ENCODE measurements around the gene SLC4A8.

DNA sequence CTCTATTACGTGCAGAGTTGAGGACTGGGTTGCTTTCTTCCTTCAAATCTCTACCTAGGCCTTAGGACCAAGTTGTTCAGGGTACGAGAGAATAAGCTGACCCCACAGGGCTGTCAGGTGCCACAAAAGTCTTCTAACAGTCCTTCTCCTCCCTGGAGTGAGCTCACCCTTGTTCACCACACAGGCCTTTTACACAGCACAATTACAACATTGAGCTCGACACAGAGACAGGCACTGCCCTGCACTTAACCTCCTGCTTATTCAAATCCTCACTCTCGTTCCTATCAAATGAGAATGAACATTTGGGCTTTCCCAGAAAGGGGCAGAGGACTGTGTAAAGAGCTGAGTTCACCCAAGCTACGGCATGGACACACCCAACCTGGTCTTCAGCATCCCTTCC lies 35.8 kb upstream of the SLC4A8 start:
- TF ChIP-seq, protein P1, sequence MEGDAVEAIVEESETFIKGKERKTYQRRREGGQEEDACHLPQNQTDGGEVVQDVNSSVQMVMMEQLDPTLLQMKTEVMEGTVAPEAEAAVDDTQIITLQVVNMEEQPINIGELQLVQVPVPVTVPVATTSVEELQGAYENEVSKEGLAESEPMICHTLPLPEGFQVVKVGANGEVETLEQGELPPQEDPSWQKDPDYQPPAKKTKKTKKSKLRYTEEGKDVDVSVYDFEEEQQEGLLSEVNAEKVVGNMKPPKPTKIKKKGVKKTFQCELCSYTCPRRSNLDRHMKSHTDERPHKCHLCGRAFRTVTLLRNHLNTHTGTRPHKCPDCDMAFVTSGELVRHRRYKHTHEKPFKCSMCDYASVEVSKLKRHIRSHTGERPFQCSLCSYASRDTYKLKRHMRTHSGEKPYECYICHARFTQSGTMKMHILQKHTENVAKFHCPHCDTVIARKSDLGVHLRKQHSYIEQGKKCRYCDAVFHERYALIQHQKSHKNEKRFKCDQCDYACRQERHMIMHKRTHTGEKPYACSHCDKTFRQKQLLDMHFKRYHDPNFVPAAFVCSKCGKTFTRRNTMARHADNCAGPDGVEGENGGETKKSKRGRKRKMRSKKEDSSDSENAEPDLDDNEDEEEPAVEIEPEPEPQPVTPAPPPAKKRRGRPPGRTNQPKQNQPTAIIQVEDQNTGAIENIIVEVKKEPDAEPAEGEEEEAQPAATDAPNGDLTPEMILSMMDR (IDR thresholded peaks at IDR 0.05; ENCODE audit: extremely low read depth in 1 of 2, insufficient read depth in 1 of 2, low read depth in 1 of 2, low read length in 2 of 2), result no peak
- TF ChIP-seq, protein P2, sequence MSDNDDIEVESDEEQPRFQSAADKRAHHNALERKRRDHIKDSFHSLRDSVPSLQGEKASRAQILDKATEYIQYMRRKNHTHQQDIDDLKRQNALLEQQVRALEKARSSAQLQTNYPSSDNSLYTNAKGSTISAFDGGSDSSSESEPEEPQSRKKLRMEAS (IDR thresholded peaks at IDR 0.05; ENCODE audit: insufficient read depth, insufficient read length), result no peak
- TF ChIP-seq EZH2 (IDR thresholded peaks at IDR 0.05; ENCODE audit: borderline replicate concordance, low read depth, low read length, severe bottlenecking) (no peak), POLR2AphosphoS5 (IDR thresholded peaks at IDR 0.05; ENCODE audit: insufficient read depth, low read depth, low read length) (no peak), POLR2A (IDR thresholded peaks at IDR 0.05; ENCODE audit: low read depth, low read length) (no peak), JUN (IDR thresholded peaks at IDR 0.05; ENCODE audit: borderline replicate concordance, insufficient read depth, insufficient read length, low read depth) (no peak), MYC (IDR thresholded peaks at IDR 0.05; ENCODE audit: low read depth, low read length) (no peak)
